GM18867 (cell line): Measurements from ENCODE around the gene METAP1D.

Experiments used
- ATAC-seq: cut with Tn5 transposase; IDR thresholded peaks from one replicate; pipeline ENCODE4 v1.9.1; 2021; ENCODE audit warnings: mild to moderate bottlenecking, moderate library complexity; ENCODE audit not compliant: unreplicated experiment

METAP1D gene

DNA sequence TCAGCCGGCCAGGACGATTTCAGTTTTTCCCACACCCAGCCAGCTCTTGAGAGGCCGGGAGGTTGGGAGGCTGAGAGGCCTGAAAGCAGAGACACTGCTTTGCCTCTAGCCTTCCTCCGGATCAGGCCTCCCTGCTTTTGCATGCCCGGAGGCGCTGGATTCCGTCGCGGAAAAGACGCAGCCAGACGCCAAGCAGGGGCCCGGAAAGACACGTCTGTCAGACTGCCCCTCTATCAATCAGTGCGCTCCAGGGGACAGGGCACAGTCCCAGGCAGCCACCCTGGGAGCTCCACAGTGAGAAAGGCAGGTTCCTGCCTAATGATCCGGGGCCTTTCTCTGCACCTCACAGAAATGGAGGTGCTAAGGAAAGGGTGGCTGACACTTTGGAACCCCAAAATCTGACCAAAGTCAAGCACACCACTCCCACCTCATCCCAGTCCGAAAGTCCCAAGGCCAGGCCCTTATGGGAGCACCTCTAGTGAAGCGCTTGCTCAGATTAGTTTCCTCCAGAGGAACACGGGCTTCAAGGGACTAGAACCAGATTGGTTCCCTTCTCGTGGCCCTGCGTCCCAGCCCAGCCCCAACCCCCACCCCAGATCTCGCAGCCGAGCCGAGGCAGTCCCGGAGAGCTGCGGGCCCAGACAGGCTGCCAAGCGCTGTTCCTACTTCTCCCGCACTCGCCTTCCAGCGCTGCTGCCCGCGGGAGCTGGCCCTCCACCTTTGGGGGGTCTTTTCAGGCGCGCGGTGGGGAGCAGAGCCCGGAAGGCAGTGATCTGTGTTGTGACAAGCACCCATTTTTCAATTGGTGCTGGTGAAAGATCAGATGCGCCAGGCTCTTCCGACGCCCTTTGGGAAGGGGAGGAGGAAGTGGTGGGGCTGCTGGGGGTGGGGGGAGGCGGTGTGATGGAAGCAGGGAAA, 90.5 kb downstream of the METAP1D start:
- ATAC-seq: no peak

- no peak for ATAC-seq
These were observed 91.4 kb downstream of the METAP1D start for GRCh38 chr2:172091000-172091641.

- ATAC-seq: no peak
These were observed 92.2 kb downstream of the METAP1D start for GRCh38 chr2:172091761-172092566.

GRCh38 chr2:172092716-172093415, 93.1 kb downstream of the METAP1D start:
- no peak for ATAC-seq

DNA sequence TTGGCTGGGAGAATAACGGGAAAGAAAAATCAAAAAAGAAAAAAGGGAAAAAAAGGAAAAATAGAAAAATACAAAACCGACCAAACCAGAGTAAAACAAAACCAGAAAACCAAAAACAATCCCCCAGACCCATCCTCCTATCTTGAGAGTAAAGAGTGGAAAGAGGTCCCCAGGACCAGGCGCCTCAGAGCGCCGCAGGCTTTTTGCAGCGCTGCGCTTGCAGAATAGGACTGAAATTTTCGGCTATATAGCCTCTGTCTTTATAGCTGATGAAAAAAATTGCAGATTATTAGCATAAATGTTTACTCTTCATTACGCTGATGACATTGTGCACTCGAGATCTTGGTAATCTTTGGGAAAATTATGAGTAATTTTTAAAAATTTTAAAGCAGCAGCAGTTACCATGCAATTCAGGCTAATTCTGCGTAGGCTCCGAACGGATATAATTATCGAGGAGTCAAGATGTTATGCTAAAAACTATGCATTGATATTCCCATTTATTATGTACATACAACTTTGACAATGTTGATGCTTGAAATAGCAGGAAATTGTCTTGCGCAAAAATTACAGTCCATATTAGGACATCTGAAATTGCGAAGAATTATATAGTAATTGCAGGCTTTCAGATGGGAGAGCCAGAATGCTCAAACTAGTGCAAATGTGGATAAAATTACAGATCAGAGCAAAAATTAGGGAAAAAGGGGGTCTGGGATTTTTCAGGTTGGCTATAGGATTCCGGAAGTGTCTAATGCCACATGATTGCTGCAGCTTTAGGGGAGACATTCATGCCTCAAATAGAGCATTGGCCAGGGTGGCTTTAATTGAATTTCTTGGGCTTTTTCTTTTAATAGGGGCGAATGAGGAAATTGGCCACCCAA, 93.9 kb downstream of the METAP1D start:
- no peak for ATAC-seq

- no peak for ATAC-seq
These were observed 94.8 kb downstream of the METAP1D start for GRCh38 chr2:172094294-172095145.

DNA sequence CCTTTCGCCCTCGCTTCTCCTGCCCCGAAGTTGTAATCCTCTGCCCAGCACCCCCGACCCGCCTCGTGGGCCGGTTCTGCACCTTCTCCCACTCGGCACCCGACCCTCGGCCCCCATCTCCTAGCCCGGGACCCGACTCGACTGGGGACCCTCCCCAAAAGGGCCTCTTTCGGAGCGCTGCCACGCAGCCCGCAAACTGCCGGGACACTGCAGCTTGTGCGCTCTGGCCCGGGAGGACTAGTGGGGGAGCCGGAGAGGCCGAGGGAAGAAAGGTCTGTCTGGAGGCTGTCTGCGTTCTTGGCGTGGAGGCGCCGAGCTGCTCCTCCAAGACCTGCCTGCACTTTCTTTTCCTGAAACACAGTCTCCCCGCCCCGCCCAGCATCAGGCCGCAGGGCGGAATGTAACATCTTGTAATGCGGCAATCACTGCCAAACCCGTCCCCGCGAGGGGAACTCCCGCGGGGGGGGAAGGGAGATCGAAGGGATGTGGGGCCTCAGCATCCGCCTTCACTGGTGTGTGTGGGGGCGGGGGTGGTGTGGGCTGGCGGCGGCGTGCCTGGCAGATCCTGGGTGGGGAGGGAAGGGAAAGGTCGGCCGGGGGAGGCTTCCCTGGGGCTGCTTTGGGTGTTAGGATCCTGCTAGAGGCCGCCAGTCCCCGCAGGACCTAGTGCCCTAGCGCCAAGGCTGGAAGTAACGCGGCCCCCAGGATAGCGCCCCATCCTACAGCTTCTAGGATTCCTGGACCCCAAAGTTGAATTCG, 95.6 kb downstream of the METAP1D start:
- no peak for ATAC-seq

DNA sequence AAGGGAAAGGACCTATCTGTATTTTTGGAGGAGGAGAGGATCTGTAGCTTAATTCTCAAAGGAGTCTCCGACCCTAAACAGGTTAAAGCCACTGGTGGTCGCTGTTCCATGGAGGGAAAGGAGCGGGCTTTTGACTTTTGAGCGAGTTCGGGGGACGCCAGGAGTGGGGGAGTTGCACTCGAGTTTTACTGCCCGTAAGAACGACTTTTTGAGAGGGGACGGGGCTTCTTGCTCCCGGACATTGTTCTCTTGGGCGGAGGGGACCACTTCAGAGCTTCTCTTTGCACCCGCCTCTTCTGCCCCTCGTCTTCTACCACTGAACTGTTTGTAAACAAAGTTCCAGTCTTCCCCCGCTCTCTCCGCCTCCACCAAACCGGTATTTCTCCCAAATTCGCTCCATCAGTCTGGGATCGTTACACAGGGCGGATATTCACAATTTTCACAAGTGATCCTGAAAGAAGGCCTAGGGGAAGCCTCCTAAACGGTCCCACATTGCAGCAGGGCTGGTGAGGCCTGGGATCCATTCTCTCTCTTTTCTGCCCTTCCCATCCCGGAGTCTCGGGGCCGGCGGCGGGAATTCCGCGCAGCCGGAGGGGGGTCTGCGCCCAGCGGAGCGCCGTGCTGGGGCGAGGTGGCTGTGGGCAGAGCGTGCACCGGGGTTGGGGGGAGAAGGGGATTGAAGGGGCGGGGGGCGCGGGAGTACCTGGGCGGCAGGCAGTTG, 96.3 kb downstream of the METAP1D start:
- no peak for ATAC-seq

DNA sequence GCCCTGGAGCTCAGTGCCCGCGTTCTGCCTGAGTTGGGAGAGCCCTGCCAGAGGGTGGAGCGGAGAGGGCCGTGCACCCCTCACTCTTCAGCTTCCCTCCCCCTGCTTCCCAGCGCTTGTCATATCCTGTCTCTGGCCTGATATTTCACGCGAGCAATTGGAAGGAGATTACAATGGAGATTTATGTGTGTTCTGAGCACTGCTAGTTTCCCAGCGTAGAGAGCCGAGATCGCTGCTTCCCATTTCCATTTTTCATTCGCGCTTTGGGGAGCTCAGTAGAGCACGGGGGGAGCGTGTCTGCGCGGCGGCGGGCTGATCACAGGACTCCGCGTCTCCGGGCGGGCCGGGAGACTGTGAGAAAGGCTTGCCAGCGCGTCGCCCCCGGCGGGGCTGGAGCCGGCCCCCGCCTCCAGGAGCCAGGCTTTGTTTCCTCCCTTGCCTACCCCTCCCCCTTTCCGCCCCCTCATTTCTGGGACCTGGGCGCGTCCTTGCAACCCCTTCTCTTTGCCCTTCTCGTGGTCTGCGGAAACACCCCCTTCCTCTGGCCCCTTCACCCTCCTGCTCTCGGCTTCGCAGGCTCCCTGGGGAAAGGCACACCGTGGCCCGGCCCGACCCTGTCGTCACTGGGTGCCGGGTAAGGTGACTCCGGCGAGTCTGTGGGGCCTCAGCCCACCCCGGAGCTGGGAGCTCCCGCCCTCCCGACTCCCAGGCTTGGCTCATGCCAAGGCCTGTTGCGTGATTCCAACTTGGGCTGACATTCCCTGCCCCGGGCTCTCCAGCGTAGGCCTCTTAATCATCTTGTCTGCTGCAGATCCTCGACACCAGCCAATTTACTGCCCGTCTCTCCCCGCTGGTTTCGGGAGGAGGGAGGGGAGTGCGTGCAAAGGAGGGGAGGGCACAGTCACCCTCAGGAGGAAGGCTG, 97.1 kb downstream of the METAP1D start:
- no peak for ATAC-seq

DNA sequence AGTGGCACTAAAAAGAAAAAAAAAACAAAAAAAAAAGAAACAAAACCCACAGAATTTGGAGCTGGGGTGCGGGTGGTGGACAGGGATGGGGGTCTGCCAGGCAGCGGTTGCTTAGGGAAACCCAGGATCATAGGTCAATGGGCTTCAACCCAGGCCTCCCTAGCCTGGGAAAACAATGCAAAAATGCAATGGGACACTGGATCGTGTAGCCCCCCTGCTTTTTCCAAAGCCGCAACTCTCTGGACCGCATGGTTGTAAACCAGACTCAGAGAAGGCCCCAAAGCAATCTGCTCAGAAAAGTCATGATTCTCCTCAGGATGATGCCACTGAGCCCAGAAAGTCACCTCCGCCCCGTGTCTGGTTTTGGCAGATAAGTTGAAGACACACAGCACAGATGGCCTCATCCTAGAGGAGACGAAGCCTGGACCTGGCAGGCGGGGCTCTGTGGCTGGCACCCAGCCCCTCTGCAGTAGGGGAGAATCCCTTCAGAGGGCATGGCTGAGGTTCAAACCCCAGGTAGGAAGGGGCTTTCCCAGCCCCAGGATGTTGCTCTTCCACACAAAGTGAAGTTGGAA, 97.9 kb downstream of the METAP1D start:
- ATAC-seq: no peak

- no peak for ATAC-seq
These were observed 98.5 kb downstream of the METAP1D start for GRCh38 chr2:172098287-172098649.

DNA sequence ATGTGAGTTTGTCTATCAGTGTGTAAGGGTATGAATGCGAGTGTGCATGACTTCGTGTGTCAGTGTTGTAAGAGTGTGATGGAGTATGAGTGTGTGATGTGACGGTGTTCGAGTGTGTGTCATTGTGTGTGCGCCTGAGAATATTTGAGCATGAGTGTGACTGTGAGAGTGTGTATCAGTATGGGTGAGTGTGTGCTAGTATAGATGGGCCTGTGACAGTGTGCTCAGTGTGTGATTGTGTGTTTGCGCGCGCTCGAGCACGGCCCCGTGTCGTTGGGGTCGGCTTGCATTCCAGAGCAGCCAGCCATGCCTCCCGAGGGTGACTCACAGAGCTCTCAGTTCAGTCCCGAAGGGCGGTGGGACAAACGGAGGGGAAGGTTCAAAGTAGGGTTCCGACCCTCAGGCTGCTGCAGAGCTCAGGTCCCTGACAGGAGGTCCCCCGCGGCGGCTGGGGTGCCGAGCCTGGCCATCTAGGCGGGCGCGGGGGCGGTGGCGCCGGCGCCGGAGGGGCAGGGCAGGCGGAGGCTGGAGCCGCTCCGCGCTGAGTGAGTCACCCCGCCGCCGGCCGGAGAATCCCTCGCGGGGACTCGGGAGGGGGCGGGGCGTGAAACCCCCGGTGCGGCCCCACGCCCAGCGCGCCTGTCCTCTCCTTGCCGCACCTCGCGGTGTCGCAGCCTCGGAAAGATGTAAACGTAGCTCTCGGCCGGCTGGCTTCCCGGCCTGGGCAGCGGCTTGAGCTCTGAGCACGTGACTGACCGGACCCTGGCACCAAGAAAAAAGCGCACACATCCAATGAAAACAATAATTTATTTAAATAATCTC, 99.1 kb downstream of the METAP1D start:
- no peak for ATAC-seq

DNA sequence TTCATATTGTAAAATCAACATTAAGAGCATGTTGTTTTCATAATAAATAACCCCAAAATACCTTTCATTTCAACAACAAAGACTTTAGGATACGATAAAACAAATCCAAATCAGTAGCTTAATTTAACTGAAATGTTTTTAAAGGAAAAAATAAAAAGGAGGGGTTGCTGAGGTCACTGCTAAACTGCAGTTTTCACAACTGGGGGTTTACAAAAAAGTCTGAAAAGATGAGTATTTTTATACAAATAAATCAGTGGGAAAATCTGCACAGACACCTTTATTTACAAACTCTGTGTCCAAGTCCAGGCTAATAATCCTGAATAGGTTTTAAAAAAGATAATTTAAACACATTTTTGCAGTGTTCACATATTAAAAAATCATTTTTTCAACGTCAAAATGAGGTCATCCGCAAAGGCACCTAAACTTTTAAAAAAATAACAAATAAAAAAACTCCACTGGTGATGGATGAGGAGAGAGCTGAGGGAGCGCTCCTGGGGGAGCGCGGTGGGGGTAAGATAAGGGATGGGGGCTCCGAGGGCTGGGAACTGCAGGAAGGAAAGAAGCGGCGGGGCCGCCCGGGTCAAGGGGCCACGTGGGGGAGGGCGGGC, 99.8 kb downstream of the METAP1D start:
- no peak for ATAC-seq

- no peak for ATAC-seq
These were observed 100.6 kb downstream of the METAP1D start for GRCh38 chr2:172100080-172100934.
